ENCODE measurements around the gene SLC30A2.

The SLC30A2 gene

GRCh38 chr1:26060832-26061574 lies 15.1 kb upstream of the SLC30A2 start:
- DNase-seq (ENCODE audit: low read depth): no peak
- no peak overlapping the region for H3K4me3 ChIP-seq (ENCODE audit: low read length)
- TF ChIP-seq CTCF (IDR thresholded peaks at IDR 0.05; ENCODE audit: insufficient read depth, low read depth, low read length, missing control alignments): no peak

- no peak overlapping the region for H3K4me3 ChIP-seq (ENCODE audit: low read length)
- no peak for DNase-seq (ENCODE audit: low read depth)
- TF ChIP-seq CTCF (IDR thresholded peaks at IDR 0.05; ENCODE audit: insufficient read depth, low read depth, low read length, missing control alignments): no peak
Measured at GRCh38 chr1:26059906-26060305, 14.0 kb upstream of the SLC30A2 start.

GRCh38 chr1:26058052-26058595 lies 12.2 kb upstream of the SLC30A2 start:
- TF ChIP-seq CTCF (IDR thresholded peaks at IDR 0.05; ENCODE audit: insufficient read depth, low read depth, low read length, missing control alignments): no peak
- H3K4me3 ChIP-seq (ENCODE audit: low read length): no peak overlapping the region
- DNase-seq (ENCODE audit: low read depth): no peak

GRCh38 chr1:26057189-26057588 lies 11.3 kb upstream of the SLC30A2 start:
- no peak overlapping the region for H3K4me3 ChIP-seq (ENCODE audit: low read length)
- TF ChIP-seq CTCF (IDR thresholded peaks at IDR 0.05; ENCODE audit: insufficient read depth, low read depth, low read length, missing control alignments): no peak
- no peak for DNase-seq (ENCODE audit: low read depth)

GRCh38 chr1:26055041-26055440 lies 9.1 kb upstream of the SLC30A2 start:
- no peak overlapping the region for H3K4me3 ChIP-seq (ENCODE audit: low read length)
- no peak for TF ChIP-seq CTCF (IDR thresholded peaks at IDR 0.05; ENCODE audit: insufficient read depth, low read depth, low read length, missing control alignments)
- DNase-seq (ENCODE audit: low read depth): no peak

- TF ChIP-seq CTCF (IDR thresholded peaks at IDR 0.05; ENCODE audit: insufficient read depth, low read depth, low read length, missing control alignments): no peak
- no peak overlapping the region for H3K4me3 ChIP-seq (ENCODE audit: low read length)
- no peak for DNase-seq (ENCODE audit: low read depth)
Measured at GRCh38 chr1:26053718-26054560, 8.0 kb upstream of the SLC30A2 start.
